Activated CD8-positive, alpha-beta memory T cell treated with anti-CD3 and anti-CD28 coated beads for 4 hours (primary cell): Measurements from ENCODE around the gene RCVRN.

Experiments
- DNase-seq, 2 donors: peaks; one replicate each; pipeline ENCODE4 v3.0.0-alpha.2; 2020; ENCODE audit warnings: low read depth in 2 of 2

RCVRN gene

GRCh38 chr17:9905078-9905415, at the start of gene RCVRN:
Gene RCVRN, minus strand, starts transcription at chr17:9905271. Its CDS starts 91 bp downstream, at chr17:9905180.
- DNase-seq: no peak

- no peak for DNase-seq
Observed at GRCh38 chr17:9953492-9953891, 48.4 kb upstream of the RCVRN start.

GRCh38 chr17:9951803-9952202, 46.7 kb upstream of the RCVRN start:
- no peak for DNase-seq

- DNase-seq: no peak
Observed at GRCh38 chr17:9948928-9949327, 43.9 kb upstream of the RCVRN start.

- no peak for DNase-seq
Observed at GRCh38 chr17:9944704-9945103, 39.6 kb upstream of the RCVRN start.

GRCh38 chr17:9943343-9943742, 38.3 kb upstream of the RCVRN start:
- DNase-seq: no peak

- DNase-seq: no peak
Observed at GRCh38 chr17:9942885-9943284, 37.8 kb upstream of the RCVRN start.

- no peak for DNase-seq
Observed at GRCh38 chr17:9941305-9941704, 36.2 kb upstream of the RCVRN start.

- no peak for DNase-seq
Observed at GRCh38 chr17:9940841-9941240, 35.8 kb upstream of the RCVRN start.

GRCh38 chr17:9938764-9939163, 33.7 kb upstream of the RCVRN start:
- no peak for DNase-seq

- DNase-seq: no peak
Observed at GRCh38 chr17:9937901-9938300, 32.8 kb upstream of the RCVRN start.

- DNase-seq: no peak
Observed at GRCh38 chr17:9937241-9937761, 32.2 kb upstream of the RCVRN start.

- DNase-seq: no peak
Observed at GRCh38 chr17:9936095-9936494, 31.0 kb upstream of the RCVRN start.

GRCh38 chr17:9935408-9935807, 30.3 kb upstream of the RCVRN start:
- DNase-seq: no peak

GRCh38 chr17:9934331-9934730, 29.3 kb upstream of the RCVRN start:
- no peak for DNase-seq

- DNase-seq: no peak
Observed at GRCh38 chr17:9932491-9932890, 27.4 kb upstream of the RCVRN start.

- no peak for DNase-seq
Observed at GRCh38 chr17:9931144-9931741, 26.2 kb upstream of the RCVRN start.

- no peak for DNase-seq
Observed at GRCh38 chr17:9929871-9930270, 24.8 kb upstream of the RCVRN start.

- DNase-seq: no peak
Observed at GRCh38 chr17:9928601-9929333, 23.7 kb upstream of the RCVRN start.

GRCh38 chr17:9926150-9926804, 21.2 kb upstream of the RCVRN start:
- DNase-seq: no peak

- DNase-seq: no peak
Observed at GRCh38 chr17:9925457-9925856, 20.4 kb upstream of the RCVRN start.

- DNase-seq: no peak
Observed at GRCh38 chr17:9924735-9925191, 19.7 kb upstream of the RCVRN start.
